Activated CD4-positive, alpha-beta T cell treated with anti-CD3 and anti-CD28 coated beads, Interleukin-2, Interleukin-6, amounts not matched to agents 100 ng/mL and 50 ng/mL, durations not matched to agents 16 hours and 8 hours (primary cell): ENCODE measurements around the gene NIPA2.
A peak's percentile ranks its signal among the peaks of the same experiment; 100 is the strongest.
"Not testable (repeated sequence)": the region's sequence is repeated elsewhere in the genome, so short reads cannot be mapped to it uniquely, and the experiment has no call there.

Source experiments
- DNase-seq: peaks from one replicate; pipeline ENCODE4 v3.0.0-alpha.2; 2020

Gene NIPA2

GRCh38 chr15:22838292-22839042 lies at the start of gene NIPA2:
TSS of gene NIPA2 (plus strand) at chr15:22838666. CDS start at chr15:22851732, 13,066 bp downstream.
- DNase-seq, result peak; percentile 99

GRCh38 chr15:22794063-22794462 lies 44.4 kb upstream of the NIPA2 start:
- no peak for DNase-seq

GRCh38 chr15:22794621-22795167 lies 43.8 kb upstream of the NIPA2 start:
- no peak for DNase-seq

GRCh38 chr15:22795206-22796063 lies 43.0 kb upstream of the NIPA2 start:
- DNase-seq, result no peak

GRCh38 chr15:22796079-22796478 lies 42.4 kb upstream of the NIPA2 start:
- DNase-seq, result no peak

GRCh38 chr15:22799902-22800301 lies 38.6 kb upstream of the NIPA2 start:
- no peak for DNase-seq

GRCh38 chr15:22803006-22803405 lies 35.5 kb upstream of the NIPA2 start:
- not testable (repeated sequence) for DNase-seq

GRCh38 chr15:22806156-22806555 lies 32.3 kb upstream of the NIPA2 start:
- no peak for DNase-seq

GRCh38 chr15:22806664-22807063 lies 31.8 kb upstream of the NIPA2 start:
- DNase-seq, result no peak

- not testable (repeated sequence) for DNase-seq
Measured at GRCh38 chr15:22807831-22808230, 30.6 kb upstream of the NIPA2 start.

- DNase-seq, result no peak
Measured at GRCh38 chr15:22808240-22808639, 30.2 kb upstream of the NIPA2 start.

GRCh38 chr15:22808761-22809280 lies 29.6 kb upstream of the NIPA2 start:
- no peak for DNase-seq

GRCh38 chr15:22810033-22810852 lies 28.2 kb upstream of the NIPA2 start:
- no peak for DNase-seq

GRCh38 chr15:22810853-22811338 lies 27.6 kb upstream of the NIPA2 start:
- DNase-seq, result no peak

GRCh38 chr15:22811640-22812039 lies 26.8 kb upstream of the NIPA2 start:
- DNase-seq, result no peak

GRCh38 chr15:22813844-22814243 lies 24.6 kb upstream of the NIPA2 start:
- DNase-seq, result no peak

- DNase-seq, result no peak
Measured at GRCh38 chr15:22815766-22816165, 22.7 kb upstream of the NIPA2 start.

- DNase-seq, result no peak
Measured at GRCh38 chr15:22819651-22820050, 18.8 kb upstream of the NIPA2 start.

GRCh38 chr15:22823495-22824128 lies 14.9 kb upstream of the NIPA2 start:
- no peak for DNase-seq

GRCh38 chr15:22827125-22827524 lies 11.3 kb upstream of the NIPA2 start:
- DNase-seq, result no peak

- no peak for DNase-seq
Measured at GRCh38 chr15:22831473-22831872, 7.0 kb upstream of the NIPA2 start.
